Anterior cingulate cortex (tissue), 58 donors: ENCODE data around the gene S1PR5.
A peak's percentile ranks its signal among the peaks of the same experiment; 100 is the strongest.
"Not testable (repeated sequence)": the region's sequence is repeated elsewhere in the genome, so short reads cannot be mapped to it uniquely, and the experiment has no call there.

Experiments
- DNase-seq, 58 donors: peaks; one replicate each; lab custom pipeline; 2025; lab: John Stamatoyannopoulos, UW

The S1PR5 gene

DNA sequence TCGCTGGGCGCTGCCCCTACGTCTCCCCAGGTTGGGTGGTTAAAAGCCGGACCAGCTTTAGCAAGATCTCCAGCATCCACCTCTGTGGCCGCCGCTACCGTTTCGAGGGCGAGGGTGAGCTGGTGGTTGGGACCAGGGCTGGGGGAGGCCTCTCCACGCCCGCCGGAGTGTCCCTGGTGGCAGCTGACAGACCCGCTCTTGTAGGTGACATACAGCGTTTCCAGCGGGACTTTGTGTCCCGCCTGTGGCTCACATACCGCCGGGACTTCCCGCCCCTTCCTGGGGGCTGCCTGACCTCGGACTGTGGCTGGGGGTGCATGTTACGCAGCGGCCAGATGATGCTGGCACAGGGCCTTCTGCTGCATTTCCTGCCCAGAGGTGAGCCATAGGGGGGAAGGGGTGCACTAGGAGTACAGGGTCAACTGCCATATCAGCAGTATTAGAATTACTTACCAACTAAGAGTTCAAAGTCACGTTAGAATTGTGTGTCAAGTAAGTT lies 27.6 kb upstream of the S1PR5 start:
- no peak for DNase-seq

DNA sequence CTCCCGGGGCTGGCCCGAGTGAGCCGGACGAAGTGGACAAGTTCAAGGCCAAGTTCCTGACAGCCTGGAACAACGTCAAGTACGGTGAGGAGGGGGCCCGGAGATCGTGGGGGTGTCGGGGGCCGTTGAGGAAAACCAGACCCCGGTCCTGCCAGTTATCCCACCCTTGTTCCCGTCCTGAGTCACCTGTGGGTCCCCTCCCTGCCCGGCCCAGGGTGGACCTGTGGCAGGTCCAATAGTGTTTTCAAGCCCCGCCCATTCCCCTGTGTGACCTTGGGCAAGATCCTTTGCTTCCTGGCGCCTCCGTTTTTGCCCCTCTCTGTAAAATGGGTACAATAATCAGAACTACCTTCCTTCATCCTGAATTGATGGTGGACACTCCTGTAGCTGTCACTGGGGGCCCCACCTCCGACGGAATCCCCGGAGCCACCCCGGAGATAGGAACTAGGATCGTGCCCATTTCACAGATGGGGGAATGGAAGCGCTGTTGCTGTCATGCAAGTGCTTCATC lies 27.1 kb upstream of the S1PR5 start:
- DNase-seq = peak in 3 of 58 donors; percentile 15 to 34 (median 15)

DNA sequence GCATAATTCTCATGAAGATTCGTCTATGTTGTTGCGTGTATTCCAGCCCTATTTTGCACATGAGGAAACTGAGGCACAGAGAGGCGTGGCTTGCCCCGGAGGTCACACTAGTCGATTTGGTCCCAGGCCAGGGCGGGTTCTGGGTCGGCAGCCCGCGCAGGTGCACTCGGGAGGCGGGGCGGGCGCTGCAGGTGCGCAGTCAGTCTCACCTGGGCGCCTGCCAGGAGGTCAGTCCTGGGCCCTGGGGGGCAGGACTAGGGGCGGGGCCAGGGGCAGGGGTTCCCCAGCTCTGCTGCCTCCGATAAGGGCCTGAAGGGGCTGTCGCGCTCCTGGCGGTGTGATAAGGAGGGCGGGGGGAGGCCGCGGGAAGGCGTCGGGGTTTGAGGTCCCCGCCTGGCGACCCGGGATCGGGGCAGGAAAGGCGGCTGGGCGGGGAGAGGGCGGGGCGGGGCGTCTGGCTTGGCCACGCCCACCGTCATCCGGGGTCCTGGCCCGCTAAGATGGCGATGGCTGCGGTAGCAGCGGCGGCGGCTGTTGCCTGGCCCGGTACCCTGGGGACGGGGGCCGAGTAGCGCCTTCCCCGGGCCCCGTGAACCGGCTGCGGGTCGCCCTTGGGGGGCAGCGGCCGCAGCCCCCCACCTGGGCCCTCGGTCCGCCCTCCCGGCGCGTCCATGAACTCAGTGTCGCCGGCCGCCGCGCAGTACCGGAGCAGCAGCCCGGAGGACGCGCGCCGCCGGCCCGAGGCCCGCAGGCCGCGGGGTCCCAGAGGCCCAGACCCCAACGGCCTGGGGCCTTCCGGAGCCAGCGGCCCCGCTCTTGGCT lies 26.4 kb upstream of the S1PR5 start, which contains the start of gene ATG4D:
ATG4D (plus strand) TSS at position 485 of the 822 bp plus-strand sequence; CDS start at position 672, 187 bp downstream.
- peak in 56 of 58 donors; percentile 9 to 84 (median 66) for DNase-seq

DNA sequence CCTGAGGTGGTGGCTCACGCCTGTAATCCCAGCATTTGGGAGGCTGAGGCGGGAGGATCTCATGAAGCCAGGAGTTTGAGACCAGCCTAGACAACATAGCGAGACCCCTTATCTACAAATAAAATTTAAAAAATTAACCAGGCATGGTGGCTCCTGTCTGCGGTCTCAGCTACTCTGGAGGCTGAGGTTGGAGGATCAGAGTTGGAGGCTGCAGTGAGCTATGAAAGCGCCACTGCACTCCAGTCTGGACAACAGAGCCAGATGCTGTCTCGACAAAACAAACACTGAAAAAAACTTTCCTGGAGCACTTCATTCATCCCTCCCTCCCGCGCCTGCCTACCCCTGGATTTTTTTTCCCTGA lies 25.8 kb upstream of the S1PR5 start:
- no peak for DNase-seq

DNA sequence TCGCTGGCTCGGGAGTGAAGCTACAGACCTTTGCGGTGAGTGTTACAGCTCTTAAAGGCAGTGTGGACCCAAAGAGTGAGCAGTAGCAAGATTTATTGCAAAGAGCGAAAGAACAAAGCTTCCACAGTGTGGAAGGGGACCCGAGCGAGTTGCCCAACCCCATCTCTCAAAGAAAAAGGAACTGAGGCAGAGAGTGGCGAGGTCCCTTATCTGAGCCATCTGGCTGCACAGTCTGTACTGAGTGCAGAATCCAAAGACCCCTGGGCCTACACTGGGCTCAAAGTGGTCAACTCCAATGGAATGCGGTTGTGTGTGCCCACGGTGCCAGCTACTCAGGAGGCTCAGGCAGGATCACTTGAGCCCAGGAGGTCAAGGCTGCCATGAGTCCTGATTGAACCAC lies 21.8 kb upstream of the S1PR5 start:
- not testable (repeated sequence) for DNase-seq

DNA sequence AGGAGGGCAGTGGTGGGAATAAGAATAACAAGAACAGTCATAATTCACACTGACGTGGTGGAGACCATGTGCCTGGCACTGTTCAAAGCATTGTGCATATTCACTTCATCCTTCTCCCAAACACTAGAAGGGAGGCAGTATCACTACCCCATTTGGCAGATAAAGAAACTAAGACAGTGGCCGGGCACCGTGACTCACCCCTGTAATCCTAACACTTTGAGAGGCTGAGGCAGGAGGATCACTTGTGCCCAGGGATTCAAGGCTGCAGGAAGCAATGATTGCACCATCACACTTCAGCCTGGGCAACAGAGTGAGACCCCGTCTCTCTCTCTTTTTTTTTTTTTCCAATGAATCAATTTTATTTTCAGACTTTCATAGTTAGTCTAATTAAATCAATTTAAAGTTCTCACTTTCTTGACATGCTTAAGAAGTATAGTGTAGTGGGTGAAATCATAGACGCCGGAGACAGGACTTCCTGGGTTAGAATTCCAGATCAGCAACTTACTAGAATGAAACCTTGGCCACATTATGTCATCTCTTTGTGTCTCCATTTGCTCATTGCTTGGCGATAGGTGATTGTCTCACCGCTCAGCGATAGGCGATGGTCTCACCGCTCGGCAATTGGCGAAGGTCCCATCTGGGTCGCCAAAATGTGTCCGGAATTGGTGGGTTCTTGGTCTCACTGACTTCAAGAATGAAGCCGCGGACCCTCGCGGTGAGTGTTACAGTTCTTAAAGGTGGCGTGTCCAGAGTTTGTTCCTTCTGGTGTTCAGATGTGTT lies 21.1 kb upstream of the S1PR5 start:
- DNase-seq = no peak

DNA sequence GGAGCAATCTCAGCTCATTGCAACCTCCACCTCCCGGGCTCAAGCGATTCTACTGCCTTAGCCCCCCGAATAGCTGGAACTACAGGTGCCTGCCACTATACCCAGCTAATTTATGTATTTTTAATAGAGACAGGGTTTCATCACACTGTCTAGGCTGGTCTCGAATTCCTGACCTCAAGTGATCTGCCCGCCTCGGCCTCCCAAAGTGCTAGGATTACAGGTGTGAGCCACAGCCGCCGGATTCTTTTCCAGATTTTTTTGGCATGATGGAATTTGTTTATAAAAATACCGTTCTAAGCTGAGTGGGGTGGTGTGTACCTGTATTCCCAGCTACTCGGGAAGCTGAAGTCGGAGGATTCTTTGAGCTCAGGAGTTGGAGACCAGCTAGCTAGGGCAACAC lies 20.4 kb upstream of the S1PR5 start:
- no peak for DNase-seq

DNA sequence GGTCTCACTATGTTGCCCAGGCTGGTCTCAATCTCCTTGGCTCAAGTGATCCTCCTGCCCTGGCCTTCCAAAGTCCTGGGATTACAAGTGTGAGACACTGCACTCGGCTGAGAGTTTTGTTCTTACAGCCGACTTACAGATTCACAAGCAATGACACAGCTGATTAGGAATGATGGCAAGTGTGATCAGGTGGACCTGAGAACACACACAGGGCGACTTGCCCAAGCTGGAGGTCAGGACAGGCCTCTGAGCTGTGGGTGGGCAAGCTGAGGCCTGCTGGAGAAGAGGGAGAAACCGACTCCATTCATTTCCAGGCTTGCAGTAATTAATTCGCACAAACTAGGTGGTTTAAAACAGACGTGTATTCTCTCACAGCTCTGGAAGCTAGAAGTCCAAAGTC lies 18.4 kb upstream of the S1PR5 start:
- DNase-seq = no peak

DNA sequence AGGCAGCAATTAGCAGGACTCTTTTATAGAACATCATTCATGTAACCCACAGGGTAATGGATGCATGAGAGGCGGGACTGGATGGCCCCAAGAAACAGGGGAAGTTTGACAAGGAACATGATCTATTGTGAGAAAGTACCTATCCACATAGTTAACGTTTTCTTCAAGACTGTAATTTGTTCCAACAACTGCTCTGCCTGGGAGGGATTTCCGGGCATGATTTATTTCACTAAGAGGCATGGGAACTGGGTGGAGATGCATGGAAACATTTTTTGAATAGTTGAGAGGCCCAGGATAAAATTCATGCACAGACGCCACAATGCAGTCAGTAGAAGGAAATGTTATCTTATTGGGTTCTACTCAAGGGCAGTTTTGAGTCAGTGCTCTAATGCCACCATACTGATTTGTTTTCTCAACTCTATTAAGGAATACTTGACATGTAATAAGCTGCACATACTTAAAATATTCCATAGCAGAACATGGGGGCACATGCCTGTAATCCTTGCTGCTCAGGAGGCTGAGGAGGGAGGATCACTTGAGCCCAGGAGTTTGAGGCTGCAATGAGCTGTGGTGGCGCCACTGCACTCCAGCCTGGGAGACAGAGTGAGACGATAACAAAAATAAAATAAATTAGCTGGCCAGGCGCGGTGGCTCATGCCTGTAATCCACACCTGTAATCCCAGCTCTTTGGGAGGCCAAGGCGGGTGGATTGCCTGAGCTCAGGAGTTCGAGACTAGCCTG lies 16.6 kb upstream of the S1PR5 start:
- no peak for DNase-seq

DNA sequence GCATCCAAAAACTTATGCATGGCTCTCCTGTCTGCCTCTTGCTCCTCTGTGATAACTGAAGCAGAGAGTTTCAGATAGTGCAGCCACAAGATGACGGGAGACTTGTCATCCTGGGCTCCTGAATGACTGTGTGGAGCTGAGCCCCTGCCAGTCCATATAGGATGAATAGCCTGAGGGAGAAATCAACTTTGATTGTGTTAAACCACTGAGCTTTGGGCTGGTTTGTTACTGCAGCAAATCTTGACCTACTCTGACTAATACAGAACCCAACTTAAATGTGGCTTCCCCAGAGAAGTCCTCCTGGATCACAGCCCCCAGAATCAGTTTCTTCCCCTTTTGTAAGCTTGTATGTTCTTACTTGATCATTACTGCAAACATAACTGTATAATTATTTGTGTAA lies 15.2 kb upstream of the S1PR5 start:
- DNase-seq = no peak

DNA sequence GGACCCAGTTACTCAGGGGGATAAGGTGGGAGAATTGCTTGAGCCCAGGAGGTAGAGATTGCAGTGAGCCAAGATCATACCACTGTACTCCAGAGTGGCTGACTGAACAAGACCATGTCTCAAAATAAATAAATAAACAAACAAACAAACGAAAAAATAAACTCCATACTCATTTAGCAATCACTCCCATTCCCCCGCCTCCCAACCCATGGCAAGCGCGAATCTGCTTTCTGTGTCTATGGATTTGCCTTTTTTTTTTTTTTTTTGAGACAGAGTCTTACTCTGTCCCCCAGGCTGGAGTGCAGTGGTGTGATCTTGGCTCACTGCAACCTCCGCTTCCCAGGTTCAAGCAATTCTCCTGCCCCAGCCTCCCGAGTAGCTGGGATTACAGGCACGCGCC lies 9.6 kb upstream of the S1PR5 start:
- not testable (repeated sequence) for DNase-seq

DNA sequence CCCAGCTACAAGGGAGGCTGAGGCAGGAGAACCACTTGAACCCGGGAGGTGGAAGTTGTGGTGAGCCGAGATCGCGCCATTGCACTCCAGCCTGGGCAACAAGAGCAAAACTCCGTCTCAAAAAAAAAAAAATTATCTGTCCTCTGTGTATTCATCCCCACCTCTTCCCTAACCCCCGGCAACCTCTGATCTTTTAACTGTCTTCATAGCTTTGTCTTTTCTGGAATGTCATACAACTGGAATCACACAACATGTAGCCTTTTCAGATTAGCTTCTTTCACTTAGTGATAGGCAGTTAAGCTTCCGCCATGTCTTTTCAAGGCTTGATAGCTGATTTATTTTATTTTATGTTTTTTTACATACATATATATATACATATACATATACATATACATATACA lies 8.4 kb upstream of the S1PR5 start:
- no peak for DNase-seq

DNA sequence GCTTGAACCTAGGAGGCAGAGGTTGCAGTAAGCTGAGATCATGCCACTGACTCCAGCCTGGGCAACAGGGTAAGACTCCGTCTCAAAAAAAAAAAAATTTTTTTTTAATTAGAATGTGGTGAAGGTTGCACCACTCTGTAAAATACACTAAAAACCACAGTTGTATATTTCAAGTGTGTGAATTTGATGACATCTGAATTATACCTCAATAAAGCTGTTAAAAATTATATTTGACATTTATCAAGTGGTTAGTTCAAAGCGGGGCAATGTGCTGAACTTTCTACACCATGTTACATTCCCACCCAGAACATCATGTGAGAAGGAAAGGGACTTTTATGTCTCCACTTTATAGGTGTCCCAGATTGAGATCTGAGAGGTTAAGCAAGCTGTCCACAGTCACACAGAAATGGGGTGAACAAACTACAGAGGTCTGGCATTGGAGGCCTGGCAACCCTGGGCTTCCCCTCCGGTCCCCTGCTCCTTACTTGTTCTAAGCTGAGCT lies 5.9 kb upstream of the S1PR5 start:
- DNase-seq = no peak

DNA sequence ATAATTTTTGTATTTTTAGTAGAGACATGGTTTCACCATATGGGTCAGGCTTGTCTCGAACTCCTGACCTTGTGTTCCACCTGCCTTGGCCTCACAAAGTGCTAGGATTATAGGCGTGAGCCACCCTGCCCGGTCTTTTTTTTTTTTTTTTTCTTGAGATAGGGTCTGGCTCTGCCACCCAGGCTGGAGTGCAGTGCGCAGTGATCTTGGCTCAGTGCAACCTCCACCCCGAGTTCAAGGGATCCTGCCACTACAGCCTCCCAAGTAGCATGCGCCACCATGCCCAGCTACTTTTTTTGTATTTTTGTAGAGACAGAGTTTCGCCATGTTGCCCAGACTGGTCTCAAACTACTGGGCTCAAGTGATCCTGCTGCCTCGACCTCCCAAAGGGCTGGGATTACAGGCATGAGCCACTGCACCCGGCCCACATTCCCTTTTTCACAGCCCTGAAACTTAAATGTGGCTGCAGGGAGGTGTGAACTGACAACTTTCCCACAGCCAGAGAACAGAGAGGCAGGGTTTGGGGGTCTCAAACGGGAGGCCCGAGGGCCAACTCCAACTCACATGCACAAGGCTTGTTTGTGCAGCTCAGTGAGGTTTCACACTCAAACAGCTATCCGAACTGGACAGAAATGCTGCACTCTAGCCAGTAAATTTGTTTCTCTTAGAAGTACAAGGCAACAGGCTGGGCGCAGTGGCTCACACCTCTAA lies 4.4 kb upstream of the S1PR5 start:
- no peak for DNase-seq

DNA sequence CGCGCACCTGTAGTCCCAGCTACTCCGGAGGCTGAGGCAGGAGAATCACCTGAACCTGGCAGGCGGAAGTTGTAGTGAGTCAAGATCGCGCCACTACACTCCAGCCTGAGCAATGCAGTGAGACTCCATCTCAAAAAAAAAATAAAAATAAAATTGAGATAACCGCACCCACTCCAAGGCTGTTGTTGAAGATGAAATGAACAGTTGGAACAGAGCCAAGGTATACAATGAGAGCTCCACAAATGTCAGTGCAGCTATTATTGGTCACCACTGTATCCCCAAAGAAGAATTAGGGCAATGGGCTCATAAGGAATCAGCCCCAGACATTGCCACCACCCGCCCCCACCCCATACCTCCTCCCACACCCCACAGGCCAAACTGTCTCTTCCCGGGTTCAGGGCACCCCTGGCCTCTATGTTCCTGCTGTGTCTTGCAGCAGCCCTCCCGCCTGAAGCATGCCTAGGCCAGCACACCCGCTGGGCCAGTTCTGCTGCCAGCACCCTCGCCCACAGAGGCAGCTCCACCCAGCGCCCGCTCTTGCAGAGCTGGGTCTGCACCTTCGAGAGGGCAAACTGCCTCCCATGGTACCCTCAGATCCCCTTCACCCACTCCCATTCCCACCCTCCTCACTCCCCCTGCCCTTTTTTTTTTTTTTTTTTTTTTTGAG lies 3.5 kb upstream of the S1PR5 start:
- no peak for DNase-seq

DNA sequence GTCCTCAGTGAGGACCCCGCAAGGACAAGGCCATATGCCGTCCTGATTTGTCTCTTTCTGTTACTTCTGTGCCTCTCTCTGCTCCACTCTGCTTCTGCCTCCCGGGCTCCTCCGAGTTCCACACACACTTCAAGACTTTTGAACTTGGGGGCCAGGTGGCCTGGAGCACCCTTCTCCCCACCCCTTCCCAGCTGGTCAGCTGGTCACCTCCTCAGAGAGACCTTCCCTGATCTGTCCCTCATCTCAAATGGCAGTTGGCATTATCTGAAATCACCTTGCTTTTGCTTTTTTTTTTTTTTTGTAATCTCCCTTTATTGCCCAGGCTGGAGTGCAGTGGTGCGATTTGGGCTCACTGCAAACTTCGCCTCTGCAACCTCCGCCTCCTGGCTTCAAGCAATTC lies 2.2 kb upstream of the S1PR5 start:
- no peak for DNase-seq

DNA sequence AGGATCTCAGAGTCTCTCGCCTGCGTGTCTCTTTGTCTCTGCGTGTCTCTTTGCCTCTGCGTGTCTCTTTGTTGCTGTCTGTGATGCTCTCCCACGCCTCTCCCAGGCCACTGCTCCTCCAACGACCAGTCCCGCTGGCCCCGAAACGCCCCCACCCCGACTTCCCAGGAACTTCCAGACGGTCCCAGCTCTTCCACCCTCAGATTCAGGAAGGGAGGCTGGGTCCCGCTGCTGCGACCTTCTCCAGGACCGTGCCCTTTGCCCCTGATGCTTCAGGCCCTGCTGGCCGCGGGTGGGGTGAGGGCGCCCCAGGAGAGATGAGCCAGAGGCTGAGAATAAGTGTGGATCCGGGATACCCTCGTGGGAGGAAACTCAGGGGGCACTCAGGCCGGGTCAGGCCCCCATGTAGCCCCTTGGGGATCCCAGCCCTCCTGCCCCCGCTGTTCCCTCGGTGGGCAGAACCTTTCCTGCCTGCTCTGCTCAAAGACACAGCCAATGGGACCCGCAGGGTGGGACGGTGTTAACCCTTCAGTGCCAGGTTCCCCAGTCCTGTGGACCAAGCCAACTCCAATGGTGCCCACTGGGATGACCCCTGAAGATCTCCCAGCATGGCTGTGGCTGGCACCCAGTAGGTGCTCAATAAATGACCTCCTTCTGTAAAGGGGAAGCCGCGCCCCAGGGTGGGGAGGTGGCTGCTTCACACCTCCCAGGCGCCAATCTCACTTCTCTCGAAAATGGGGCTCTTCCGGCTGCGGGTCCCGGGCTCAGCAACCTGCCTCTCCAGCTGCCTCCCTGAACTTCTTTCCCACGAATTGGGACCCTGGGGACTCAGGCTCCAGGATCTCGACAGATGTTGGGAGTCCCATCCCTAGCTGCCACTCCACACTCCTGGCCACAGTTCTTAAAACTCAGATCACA lies 1.5 kb upstream of the S1PR5 start:
- peak in 11 of 58 donors; percentile 9 to 61 (median 35) for DNase-seq
